Kidney tubule cell (primary cell): ENCODE measurements around the gene ZSWIM5.
A peak's percentile ranks its signal among the peaks of the same experiment; 100 is the strongest.

Experiments
- DNase-seq: peaks from one replicate; pipeline ENCODE4 v3.0.0-alpha.2; 2018; ENCODE audit warnings: low spot score

Gene ZSWIM5

DNA sequence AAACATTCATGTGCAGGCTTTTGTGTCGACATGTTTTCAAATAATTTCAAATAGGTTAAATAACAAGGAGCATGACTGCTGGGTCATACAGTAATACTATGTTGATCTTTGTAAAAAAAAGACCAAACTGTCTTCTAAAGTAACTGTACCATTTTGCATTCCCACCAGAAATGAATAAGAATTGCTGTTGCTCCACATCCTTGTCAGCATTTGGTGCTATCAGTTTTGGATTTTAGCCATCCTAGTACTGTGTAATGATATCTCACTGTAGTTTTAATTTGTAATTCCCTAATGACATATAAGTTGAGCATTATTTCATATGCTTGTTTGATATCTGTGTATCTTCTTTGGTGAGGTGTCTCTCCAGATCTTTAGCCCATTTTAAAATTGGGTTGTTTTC lies 182.7 kb downstream of the ZSWIM5 start:
- no peak for DNase-seq

- DNase-seq, result peak; percentile 81
Measured at GRCh38 chr1:45018599-45019230, 187.7 kb downstream of the ZSWIM5 start.

DNA sequence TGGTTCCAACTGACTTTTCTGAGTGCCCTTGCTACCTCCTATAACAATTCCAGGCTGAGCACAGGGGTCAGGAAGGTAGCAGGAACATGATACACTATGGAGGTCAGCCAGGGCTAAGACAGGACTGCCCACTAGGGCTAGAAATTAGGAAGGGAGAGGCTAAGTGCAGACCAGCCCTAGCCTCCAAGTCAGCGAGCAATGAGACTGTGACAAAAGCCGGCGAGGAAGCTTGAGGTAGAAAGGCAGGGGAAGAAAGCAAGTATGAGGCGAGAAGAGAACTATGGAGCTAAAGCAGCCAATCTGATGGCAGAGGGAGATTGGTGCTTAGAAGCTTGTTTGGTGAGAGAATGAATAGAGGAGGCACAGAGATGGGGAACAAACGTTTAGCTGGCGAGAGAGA lies 189.6 kb downstream of the ZSWIM5 start:
- DNase-seq, result no peak

- DNase-seq, result no peak
Measured at GRCh38 chr1:45016090-45016697, 190.2 kb downstream of the ZSWIM5 start.

DNA sequence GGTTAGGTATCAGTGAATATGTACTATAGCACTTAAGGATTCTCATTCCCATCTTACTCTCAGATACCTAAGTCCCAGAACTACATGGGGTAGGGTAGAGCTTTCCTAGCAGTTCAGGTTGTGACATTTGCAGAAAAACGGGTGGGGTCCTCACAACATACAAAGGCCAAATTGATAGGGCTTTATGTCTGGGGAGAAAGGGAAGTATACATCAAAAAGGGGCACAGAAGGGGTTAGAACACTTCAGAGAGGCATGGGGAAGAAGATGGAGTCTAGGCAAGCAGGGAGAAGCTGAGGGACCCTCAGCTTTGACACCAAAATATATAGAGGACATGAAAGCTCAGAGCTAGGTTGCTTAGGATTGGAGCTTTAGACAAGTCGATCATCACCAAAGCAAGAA lies 190.7 kb downstream of the ZSWIM5 start:
- no peak for DNase-seq

DNA sequence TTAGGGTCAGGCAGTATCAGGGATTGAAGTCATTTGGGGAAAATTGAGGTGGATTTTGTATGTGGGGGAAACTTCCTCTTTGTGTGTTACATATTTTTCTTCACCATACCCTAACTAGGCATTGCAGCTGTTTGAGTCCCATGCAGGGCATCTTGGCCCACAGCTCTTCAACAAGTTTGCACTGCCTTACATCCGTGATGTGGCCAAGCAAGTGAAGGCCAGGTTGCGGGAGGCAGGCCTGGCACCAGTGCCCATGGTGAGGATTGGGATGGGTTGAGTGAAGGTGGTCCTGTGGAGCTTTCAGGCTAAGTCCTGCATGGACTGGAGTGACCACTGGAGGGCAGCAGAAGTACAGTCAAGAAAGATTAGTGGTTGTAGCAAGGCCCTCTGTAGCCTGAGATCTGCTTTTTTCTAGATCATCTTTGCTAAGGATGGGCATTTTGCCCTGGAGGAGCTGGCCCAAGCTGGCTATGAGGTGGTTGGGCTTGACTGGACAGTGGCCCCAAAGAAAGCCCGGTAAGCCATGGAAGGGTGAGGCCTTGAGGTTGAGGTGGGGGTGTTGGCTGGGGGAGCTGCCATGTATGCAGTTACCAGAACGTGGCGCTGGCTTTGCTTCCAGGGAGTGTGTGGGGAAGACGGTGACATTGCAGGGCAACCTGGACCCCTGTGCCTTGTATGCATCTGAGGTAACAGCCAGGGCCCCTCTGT lies 191.9 kb downstream of the ZSWIM5 start:
- peak; percentile 78 for DNase-seq

DNA sequence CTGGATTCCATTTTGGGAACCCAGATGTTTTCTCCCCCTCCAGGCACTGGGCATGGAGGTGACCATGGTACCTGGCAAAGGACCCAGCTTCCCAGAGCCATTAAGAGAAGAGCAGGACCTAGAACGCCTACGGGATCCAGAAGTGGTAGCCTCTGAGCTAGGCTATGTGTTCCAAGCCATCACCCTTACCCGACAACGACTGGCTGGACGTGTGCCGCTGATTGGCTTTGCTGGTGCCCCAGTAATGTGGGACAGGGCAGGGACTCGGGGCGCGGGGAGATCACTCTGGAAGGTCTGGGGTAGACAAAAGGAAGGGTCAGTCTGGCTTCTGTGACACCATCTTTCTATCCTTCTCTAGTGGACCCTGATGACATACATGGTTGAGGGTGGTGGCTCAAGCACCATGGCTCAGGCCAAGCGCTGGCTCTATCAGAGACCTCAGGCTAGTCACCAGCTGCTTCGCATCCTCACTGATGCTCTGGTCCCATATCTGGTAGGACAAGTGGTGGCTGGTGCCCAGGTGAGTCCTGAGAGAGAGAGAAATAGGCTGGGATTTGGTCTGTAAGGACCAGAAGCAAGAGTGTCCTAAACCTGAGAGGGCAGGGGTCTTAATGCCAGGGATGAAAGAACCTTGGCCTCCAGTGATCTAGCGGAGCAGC lies 192.7 kb downstream of the ZSWIM5 start:
- DNase-seq, result no peak

DNA sequence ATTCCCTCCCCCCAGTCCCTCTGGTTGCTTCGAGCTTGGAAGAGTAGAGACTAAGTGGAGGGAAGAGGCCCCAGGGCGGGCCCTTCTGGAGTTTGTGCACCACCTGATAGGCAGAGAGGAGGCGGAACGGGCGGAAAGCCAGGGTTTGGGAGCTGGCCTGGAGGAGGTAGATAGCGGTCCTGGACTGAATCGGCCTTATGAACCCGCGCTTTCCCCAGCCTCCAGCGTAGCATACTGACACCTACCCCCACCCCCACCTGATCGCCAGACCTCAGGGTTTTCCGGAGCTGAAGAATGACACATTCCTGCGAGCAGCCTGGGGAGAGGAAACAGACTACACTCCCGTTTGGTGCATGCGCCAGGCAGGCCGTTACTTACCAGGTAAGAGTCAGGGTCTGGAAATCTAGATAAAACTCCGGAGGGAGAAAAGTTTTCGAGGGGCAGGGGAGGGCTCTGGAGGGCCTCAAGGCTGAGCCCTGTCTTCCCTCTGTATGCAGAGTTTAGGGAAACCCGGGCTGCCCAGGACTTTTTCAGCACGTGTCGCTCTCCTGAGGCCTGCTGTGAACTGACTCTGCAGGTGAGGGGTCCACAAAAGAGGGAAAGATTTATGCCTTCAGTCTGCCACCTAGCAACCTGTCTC lies 193.6 kb downstream of the ZSWIM5 start:
- peak; percentile 80 for DNase-seq

GRCh38 chr1:45011837-45012638 lies 194.4 kb downstream of the ZSWIM5 start, which contains the start of gene UROD:
UROD (plus strand) TSS chr1:45012254; CDS start chr1:45012266, 12 bp downstream.
- DNase-seq, result peak; percentile 97

- DNase-seq, result peak; percentile 78
Measured at GRCh38 chr1:45010855-45011811, 195.3 kb downstream of the ZSWIM5 start, which contains the start of gene HECTD3. HECTD3 (minus strand) TSS chr1:45011324; CDS start chr1:45011257, 67 bp downstream.

DNA sequence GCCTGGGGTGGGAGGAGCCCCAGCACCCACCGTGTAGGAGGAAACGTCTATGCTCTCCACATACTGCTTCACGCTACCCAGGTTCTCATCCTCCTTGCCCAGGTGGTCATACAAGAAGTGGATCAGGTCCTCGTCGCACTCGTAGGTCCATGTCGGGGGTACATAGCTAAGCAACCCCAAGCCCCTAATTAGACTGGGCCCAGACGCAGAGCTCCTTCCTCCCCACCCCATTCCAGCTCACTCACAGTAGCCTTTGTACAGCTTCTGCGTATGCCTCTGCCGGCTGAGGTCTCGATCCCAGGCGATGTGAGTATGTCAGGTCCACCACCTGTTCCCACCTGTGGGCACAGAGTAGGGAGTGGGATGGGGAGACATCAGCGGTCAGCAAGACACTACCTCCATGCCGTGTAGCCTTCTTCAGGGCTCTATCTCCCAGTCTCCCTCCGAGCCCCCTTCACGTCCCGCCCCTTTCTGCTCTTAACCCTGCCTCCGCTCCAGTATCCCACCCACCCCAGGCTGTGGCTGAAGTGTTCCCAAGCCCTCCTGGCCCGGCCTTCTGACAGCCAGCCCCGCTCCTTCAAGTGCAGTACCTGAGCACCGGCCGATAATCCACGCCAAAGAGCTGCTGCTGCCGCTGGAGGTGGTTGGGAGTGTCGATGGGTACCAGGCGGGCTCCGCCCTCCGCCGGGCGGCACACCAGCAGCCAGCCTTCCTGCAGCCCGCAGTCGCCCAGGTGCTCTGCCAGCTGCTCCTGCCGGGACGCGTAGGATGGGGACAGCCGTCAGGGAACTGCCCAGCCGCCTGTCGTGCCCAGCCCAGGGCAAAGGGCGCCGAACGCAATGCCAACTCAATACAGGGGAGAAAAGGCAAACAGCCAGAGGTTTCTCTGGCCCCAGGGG lies 196.2 kb downstream of the ZSWIM5 start:
- DNase-seq, result peak; percentile 53

GRCh38 chr1:45009296-45009865 lies 197.0 kb downstream of the ZSWIM5 start:
- DNase-seq, result no peak

GRCh38 chr1:45008516-45008915 lies 197.9 kb downstream of the ZSWIM5 start:
- DNase-seq, result no peak

DNA sequence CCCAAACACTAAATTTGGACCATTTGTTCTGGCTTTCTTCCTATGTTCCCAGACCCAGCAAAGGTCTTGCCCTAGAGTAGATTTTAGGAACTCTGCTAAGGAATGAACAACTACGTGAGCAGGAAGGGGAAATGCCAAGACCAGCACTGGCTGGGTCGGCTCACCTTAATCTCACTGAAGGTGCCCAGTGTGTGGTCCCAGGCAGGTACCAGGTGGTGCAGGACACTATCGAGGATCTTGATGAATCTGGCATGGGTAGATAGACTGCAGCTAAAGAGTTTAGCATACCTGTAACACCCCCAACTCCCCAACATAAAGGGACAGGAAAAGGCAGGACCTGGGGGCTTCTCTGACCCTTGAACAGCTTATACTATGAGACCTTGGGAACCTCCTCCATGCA lies 198.3 kb downstream of the ZSWIM5 start:
- no peak for DNase-seq

- no peak for DNase-seq
Measured at GRCh38 chr1:45007311-45007710, 199.1 kb downstream of the ZSWIM5 start.

- DNase-seq, result no peak
Measured at GRCh38 chr1:45005761-45006160, 200.6 kb downstream of the ZSWIM5 start.

DNA sequence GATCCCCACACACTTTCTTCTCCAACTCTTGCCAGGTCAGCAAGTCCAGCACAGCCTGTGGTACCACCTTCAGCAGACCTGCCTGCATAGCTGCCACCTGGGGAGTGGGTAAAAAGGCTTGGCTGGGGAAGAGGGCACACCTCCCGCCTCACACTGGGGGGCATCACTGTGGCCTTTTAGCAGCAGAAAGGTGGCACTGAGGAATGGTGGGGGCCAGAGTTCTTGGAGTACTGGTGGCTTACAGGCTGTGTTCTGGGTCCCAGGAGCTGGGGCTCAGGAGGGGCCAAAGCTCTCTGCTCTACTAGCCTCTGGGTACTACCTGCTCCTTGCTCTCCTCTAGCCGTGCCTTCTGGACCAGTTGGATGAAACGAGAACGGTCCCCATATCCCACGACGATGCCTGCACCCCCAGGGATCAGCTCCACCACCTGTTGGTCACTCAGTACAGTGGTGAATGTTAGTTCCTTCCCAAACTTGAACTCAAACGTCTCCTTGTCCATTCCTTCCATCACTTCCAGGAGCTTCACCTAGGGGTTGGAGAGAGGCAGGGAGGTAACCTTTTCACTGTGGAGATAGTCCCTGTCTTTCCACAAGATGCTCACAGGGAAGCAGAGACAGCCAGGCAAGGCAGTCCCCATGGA lies 202.0 kb downstream of the ZSWIM5 start:
- DNase-seq, result no peak

DNA sequence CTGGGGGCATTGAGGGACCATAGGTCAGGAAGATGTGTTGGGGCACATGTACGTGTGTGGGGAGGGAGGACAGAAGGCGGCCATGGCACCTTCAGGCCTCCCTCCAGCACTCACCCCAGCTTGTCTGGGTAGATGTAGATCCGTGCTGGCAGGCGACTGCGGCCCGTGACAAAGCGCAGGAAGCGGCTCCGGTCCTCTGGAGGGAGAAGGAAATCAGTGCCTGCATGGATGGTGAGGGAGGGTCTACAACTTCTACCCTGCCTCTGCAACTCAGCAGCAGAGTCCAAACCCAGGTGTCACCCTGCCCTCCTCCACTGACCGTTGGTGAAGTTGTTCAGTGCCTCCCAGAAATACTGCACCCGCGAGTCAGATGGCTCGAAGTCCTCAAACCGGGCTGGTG lies 202.7 kb downstream of the ZSWIM5 start:
- no peak for DNase-seq
